Calu3 (cell line): Measurements from ENCODE around the gene MYL6B. TPM values are rescaled to one million over a fixed set of nuclear protein-coding genes. Genes with fewer than 3 reads are reported as not detected.

ENCODE experiments used
- BruUV-seq: library from RNA; stranded (reverse); fragments of 400-500 nt; replicated peaks from 2 replicates; lab custom pipeline; 2021; lab: Mats Ljungman, UMichigan
- CTCF ChIA-PET: fragments of 300-600 bp; sonication (Branson Sonifier 250); formaldehyde crosslinking; loops from one replicate; lab custom pipeline; 2022; ENCODE audit warnings: antibody characterized with exemption; lab: Charles Lee
- DNase-seq: peaks from one replicate; pipeline ENCODE4 v3.0.0; 2022
- H3K27ac Mint-ChIP-seq: one replicate; pipeline ENCODE4 v1.8.0; 2022; ENCODE audit warnings: mixed read lengths; ENCODE audit not compliant: unreplicated experiment
- H3K27me3 Mint-ChIP-seq: one replicate; pipeline ENCODE4 v1.8.0; 2022; ENCODE audit warnings: mixed read lengths; ENCODE audit not compliant: unreplicated experiment
- H3K36me3 Mint-ChIP-seq: one replicate; pipeline ENCODE4 v1.8.0; 2022; ENCODE audit warnings: mild to moderate bottlenecking, moderate library complexity, mixed read lengths; ENCODE audit not compliant: insufficient read depth, unreplicated experiment
- H3K4me1 Mint-ChIP-seq: one replicate; pipeline ENCODE4 v1.8.0; 2022; ENCODE audit warnings: mild to moderate bottlenecking, low read depth, mixed read lengths; ENCODE audit not compliant: unreplicated experiment
- H3K4me3 Mint-ChIP-seq: one replicate; pipeline ENCODE4 v1.8.0; 2022; ENCODE audit warnings: mild to moderate bottlenecking, low read depth, moderate library complexity, mixed read lengths; ENCODE audit not compliant: unreplicated experiment
- H3K9me3 Mint-ChIP-seq: one replicate; pipeline ENCODE4 v1.8.0; 2022; ENCODE audit warnings: low read depth, mixed read lengths; ENCODE audit not compliant: unreplicated experiment
- intact Hi-C: fragments of 100-400 bp; cut with micrococcal nuclease; formaldehyde crosslinking; loops from one replicate; pipeline ENCODE4 v1.10.0; 2022; ENCODE audit not compliant: unreplicated experiment
- total RNA-seq: library from RNA; stranded (reverse); gene quantifications from 2 replicates; pipeline ENCODE4 v1.2.3, GENCODE V29; 2022
- TF ChIP-seq, protein P1 (sequence below): fragments of 200-600 bp; IDR thresholded peaks from one replicate; pipeline ENCODE4 v1.8.0; 2022; ENCODE audit warnings: antibody characterized with exemption; ENCODE audit not compliant: unreplicated experiment

Gene MYL6B
- total RNA-seq, 1 experiment from 2014 or later = 53.7 TPM

DNA sequence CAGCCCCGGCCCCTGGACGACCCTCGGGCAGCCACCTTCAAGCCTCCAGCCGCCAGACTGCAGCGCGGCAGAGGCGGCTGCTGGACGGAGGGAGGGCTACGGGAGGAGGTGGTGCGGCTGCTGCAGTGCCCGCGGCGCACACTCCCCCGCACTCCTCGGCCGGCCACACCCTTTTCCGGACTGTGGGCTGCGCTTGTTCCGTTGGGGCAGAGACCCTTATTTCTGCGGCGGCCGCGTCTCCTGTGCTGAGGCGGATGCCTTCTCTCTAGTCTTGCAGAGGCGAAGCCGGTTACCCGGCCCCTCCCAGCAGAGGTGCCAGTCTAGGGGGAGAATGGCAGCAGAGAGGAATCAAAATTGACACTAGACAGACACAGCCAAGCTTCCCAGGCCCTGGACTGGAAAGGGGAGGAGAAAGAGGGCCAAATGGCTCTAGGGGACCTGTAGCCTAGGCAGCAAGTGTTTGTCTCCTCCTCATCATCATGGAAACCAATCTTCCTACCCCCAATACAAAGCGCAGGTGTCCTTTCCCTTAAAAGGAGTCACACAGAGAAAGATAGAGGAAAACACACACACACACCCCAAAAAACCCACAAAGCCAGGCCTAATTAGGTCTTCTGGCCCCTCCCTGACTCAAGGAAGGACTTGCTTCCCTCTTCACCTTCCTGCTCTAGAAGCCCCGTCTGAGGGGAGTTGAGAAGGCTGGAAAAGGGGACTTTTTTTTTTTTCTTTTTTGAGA, 23.0 kb upstream of the MYL6B start:
- no TSS peak for BruUV-seq
- CTCF ChIA-PET = interaction anchor here (0.6 to 4.8 kb wide), 4 partner anchors 22 to 1012 kb away, joined by 3 to 25 read pairs (median 12); partner anchors contain the start of genes RNF41 and SMARCC2
- TF ChIP-seq, protein P1, sequence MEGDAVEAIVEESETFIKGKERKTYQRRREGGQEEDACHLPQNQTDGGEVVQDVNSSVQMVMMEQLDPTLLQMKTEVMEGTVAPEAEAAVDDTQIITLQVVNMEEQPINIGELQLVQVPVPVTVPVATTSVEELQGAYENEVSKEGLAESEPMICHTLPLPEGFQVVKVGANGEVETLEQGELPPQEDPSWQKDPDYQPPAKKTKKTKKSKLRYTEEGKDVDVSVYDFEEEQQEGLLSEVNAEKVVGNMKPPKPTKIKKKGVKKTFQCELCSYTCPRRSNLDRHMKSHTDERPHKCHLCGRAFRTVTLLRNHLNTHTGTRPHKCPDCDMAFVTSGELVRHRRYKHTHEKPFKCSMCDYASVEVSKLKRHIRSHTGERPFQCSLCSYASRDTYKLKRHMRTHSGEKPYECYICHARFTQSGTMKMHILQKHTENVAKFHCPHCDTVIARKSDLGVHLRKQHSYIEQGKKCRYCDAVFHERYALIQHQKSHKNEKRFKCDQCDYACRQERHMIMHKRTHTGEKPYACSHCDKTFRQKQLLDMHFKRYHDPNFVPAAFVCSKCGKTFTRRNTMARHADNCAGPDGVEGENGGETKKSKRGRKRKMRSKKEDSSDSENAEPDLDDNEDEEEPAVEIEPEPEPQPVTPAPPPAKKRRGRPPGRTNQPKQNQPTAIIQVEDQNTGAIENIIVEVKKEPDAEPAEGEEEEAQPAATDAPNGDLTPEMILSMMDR = no peak
- Mint-ChIP-seq H3K27me3 (no peaks in the 10 kb centered on the region), H3K9me3 (no peaks in the 10 kb centered on the region), H3K4me1 (peaks cover 35% of the 10 kb centered on the region), H3K27ac (peak overlapping the region; percentile 72), H3K4me3 (peak overlapping the region; percentile 98), H3K36me3 (peaks cover 61% of the 10 kb centered on the region)
- peak; percentile 56 for DNase-seq
- intact Hi-C loops = loop anchor here (10.0 kb wide), 1 partner anchor 335 kb away; the partner anchor contains the start of gene SPRYD4

GRCh38 chr12:56129942-56130495, 22.4 kb upstream of the MYL6B start:
- Mint-ChIP-seq H3K4me1 (peaks cover 35% of the 10 kb centered on the region), H3K27ac (peak overlapping the region; percentile 26), H3K9me3 (no peaks in the 10 kb centered on the region), H3K4me3 (peak overlapping the region; percentile 98), H3K27me3 (no peaks in the 10 kb centered on the region), H3K36me3 (peaks cover 64% of the 10 kb centered on the region)
- no peak for DNase-seq
- CTCF ChIA-PET = interaction anchor here (4.8 kb wide), 1 partner anchor 91 kb away, joined by 25 read pairs; the partner anchor contains the start of gene RNF41
- intact Hi-C loops = loop anchor here (10.0 kb wide), 1 partner anchor 335 kb away; the partner anchor contains the start of gene SPRYD4
- TF ChIP-seq, protein P1 = no peak
- BruUV-seq = no TSS peak

DNA sequence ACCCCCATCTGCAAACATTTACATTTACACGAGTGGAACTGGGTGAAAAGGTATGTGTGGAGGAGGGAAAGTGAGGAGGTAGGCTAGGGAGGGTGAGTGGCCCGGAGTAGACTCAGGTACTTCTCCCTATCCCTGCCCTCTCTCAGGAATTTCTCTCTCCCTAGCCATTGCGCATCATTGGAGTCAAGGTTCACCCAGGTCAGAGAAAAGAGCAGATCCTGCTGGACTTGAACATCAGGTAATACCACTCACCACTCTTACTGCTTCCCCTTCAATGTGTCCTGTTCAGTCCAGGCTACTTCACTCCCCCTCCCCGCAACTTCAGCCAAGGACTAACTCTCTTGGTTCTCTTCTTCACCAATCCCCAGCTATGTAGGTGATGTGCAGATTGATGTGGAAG, 21.5 kb upstream of the MYL6B start:
- BruUV-seq = no TSS peak
- Mint-ChIP-seq H3K36me3 (peaks cover 67% of the 10 kb centered on the region), H3K27ac (peak overlapping the region; percentile 24), H3K4me1 (peaks cover 34% of the 10 kb centered on the region), H3K9me3 (no peaks in the 10 kb centered on the region), H3K4me3 (no peak overlapping the region), H3K27me3 (no peaks in the 10 kb centered on the region)
- TF ChIP-seq, protein P1 = no peak
- intact Hi-C loops = no loop called here
- no peak for DNase-seq
- CTCF ChIA-PET = interaction anchor here (1.4 kb wide), 1 partner anchor 13 kb away, joined by 5 read pairs; the partner anchor contains the start of gene ZC3H10

- no TSS peak for BruUV-seq
- H3K27ac Mint-ChIP-seq = no peak overlapping the region
- no peak overlapping the region for H3K4me3 Mint-ChIP-seq
- H3K36me3 Mint-ChIP-seq = peaks cover 67% of the 10 kb centered on the region
- no peak for DNase-seq
- H3K9me3 Mint-ChIP-seq = no peaks in the 10 kb centered on the region
- H3K4me1 Mint-ChIP-seq = peaks cover 7% of the 10 kb centered on the region
- H3K27me3 Mint-ChIP-seq = no peaks in the 10 kb centered on the region
- intact Hi-C loops = no loop called here
- CTCF ChIA-PET = no interaction called here
- TF ChIP-seq, protein P1 = no peak
These were observed 17.5 kb upstream of the MYL6B start for GRCh38 chr12:56134897-56135296.
